Left lung (tissue), 10 donors: ENCODE data around the gene CFAP251. TPM values are rescaled to one million over a fixed set of nuclear protein-coding genes. Genes with fewer than 3 reads are reported as not detected.
A peak's percentile ranks its signal among the peaks of the same experiment; 100 is the strongest.

Source experiments
- ATAC-seq: fragments of 200-7000 bp; cut with Tn5 transposase; one replicate; pipeline ENCODE4 v1.9.1; 2020; ENCODE audit warnings: moderate library complexity
- DNase-seq, 4 donors: peaks; one replicate each; pipeline ENCODE4 v3.0.0-alpha.2; 2013 to 2020
- H3K27ac ChIP-seq, 2 donors: fragments of 200-600 bp; sonication (generic) in 1 of 2; one replicate each; pipeline versions ENCODE4 v1.5.0 to v1.8.0; 2020 to 2021
- H3K27me3 ChIP-seq, 2 donors: fragments of 200-600 bp; sonication (generic) in 1 of 2; one replicate each; pipeline versions ENCODE4 v1.5.0 to v1.8.0; 2020 to 2021
- H3K36me3 ChIP-seq, 2 donors: fragments of 200-600 bp; sonication (generic) in 1 of 2; one replicate each; pipeline versions ENCODE4 v1.5.0 to v1.8.0; 2020 to 2021
- H3K4me1 ChIP-seq, 2 donors: fragments of 200-600 bp; one replicate each; pipeline ENCODE4 v1.8.0; 2021
- H3K4me3 ChIP-seq, 2 donors: fragments of 200-600 bp; sonication (generic) in 1 of 2; one replicate each; pipeline versions ENCODE4 v1.5.0 to v1.8.0; 2020 to 2021; ENCODE audit warnings: mild to moderate bottlenecking in 1 of 2
- H3K9me3 ChIP-seq, 2 donors: fragments of 200-600 bp; sonication (generic) in 1 of 2; one replicate each; pipeline versions ENCODE4 v1.5.0 to v1.8.0; 2020 to 2021
- intact Hi-C, 2 donors: fragments of 100-400 bp; cut with DNase I; formaldehyde crosslinking; loops; one replicate each; pipeline versions ENCODE4 v1.11.2 to v1.14.2; 2022
- polyA plus RNA-seq, 6 donors: library from polyadenylated mRNA; unstranded; fragments of 120-200 nt; gene quantifications; one replicate each; pipeline ENCODE4 v1.2.1, GENCODE V29; 2013; ENCODE audit not compliant: insufficient read length in 6 of 6
- total RNA-seq, 2 donors: library from RNA; stranded (reverse); fragmentation: NEBNext Ultra II Directional; extraction: Animal tissue kit (Norgen Biotek cat#: 25700); gene quantifications; one replicate each; pipeline ENCODE4 v1.2.1, GENCODE V29; 2021
- TF ChIP-seq, protein P1 (sequence below), 2 donors: fragments of 200-600 bp; sonication (generic) in 1 of 2; IDR thresholded peaks; one replicate each; pipeline versions ENCODE4 v1.5.0 to v1.8.0; 2021; ENCODE audit warnings: antibody characterized with exemption in 2 of 2
- donor health status: DM: no; HTN: yes; CAD: no.
- donor health status: DM: no; HTN: no; CAD: no.

Gene CFAP251
- total and polyA plus RNA-seq, 8 donors, result 3.9 to 13.3 (median 9.4) TPM

DNA sequence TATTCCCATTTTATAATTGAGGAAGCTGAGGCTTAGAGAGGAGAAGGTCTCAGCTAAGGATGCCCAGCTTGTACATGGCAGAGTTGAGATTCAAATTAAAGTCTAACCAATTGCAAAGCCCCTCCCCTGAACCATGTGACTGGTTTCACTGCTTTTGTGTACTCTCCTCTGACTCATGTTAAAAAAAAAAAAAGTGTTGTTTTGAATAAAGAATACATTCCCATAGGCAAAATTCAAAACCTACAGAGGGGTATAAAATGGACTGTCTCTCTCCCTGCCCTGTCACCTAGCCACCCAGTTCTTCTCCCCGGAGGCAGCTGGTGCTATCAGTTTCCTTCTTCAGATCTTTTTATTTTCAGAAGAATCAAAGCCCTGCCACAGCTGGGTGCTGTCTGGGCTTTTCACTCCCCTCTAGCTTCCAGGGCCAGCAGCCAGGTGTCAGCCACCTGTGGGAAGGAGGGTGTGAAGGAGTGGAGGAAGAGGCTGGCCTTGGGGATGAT lies 24.4 kb upstream of the CFAP251 start:
- intact Hi-C loops, result no loop called here
- no peak overlapping the region for H3K4me3 ChIP-seq
- H3K27ac ChIP-seq, result peak overlapping the region in 1 of 2 donors; percentile 36
- peaks cover 19 to 37% of the 10 kb centered on the region in 2 donors for H3K4me1 ChIP-seq
- no peak for DNase-seq
- no peaks in the 10 kb centered on the region for H3K27me3 ChIP-seq
- TF ChIP-seq, protein P1, sequence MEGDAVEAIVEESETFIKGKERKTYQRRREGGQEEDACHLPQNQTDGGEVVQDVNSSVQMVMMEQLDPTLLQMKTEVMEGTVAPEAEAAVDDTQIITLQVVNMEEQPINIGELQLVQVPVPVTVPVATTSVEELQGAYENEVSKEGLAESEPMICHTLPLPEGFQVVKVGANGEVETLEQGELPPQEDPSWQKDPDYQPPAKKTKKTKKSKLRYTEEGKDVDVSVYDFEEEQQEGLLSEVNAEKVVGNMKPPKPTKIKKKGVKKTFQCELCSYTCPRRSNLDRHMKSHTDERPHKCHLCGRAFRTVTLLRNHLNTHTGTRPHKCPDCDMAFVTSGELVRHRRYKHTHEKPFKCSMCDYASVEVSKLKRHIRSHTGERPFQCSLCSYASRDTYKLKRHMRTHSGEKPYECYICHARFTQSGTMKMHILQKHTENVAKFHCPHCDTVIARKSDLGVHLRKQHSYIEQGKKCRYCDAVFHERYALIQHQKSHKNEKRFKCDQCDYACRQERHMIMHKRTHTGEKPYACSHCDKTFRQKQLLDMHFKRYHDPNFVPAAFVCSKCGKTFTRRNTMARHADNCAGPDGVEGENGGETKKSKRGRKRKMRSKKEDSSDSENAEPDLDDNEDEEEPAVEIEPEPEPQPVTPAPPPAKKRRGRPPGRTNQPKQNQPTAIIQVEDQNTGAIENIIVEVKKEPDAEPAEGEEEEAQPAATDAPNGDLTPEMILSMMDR (IDR thresholded peaks at IDR 0.05), result no peak
- no peaks in the 10 kb centered on the region for H3K9me3 ChIP-seq
- ATAC-seq, result peak; percentile 67
- H3K36me3 ChIP-seq, result peaks cover 0 to 52% of the 10 kb centered on the region in 2 donors

DNA sequence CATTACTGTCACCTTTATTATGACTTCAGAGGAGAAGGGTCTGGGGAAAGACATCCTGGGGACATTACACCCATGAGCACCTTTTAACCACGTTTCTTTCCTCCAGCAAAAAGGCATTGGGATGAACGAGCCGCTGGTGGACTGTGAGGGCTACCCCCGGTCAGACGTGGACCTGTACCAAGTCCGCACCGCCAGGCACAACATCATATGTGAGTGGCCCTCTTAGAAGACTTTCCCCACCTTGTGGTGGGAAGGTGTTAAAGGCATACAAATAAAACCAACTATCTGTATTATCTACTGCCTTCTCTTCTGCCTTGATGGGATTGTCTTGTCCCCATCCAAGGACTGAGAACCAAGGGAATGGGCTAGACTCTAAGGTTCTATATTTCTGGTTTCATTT lies 23.8 kb upstream of the CFAP251 start:
- ATAC-seq (no peak), DNase-seq (no peak)
- TF ChIP-seq, protein P1 (IDR thresholded peaks at IDR 0.05), result no peak
- H3K4me1 ChIP-seq, result peaks cover 16 to 34% of the 10 kb centered on the region in 2 donors
- H3K27me3 ChIP-seq, result no peaks in the 10 kb centered on the region
- H3K9me3 ChIP-seq, result no peaks in the 10 kb centered on the region
- intact Hi-C loops, result no loop called here
- no peak overlapping the region for H3K27ac ChIP-seq
- peaks cover 0 to 59% of the 10 kb centered on the region in 2 donors for H3K36me3 ChIP-seq
- no peak overlapping the region for H3K4me3 ChIP-seq

DNA sequence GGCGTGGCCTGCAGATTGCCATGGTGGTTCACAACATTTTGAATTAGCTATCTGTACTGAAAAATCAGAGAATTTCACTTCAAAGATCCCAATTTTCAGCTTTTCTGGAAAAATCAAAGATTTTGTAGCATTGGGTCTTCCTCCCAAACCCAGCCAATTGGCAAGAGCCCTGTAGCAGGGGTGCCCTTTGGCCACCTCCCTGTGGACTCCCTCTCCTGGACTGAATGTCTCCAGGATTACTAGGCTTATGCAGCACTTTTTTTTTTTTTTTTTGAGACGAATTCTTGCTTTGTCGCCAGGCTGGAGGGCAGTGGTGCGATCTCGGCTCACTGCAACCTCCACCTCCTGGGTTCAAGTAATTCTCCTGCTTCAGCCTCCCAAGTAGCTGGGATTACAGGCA lies 20.1 kb upstream of the CFAP251 start:
- intact Hi-C loops, result no loop called here
- no peaks in the 10 kb centered on the region for H3K27me3 ChIP-seq
- H3K27ac ChIP-seq, result no peak overlapping the region
- no peak for ATAC-seq
- no peaks in the 10 kb centered on the region for H3K9me3 ChIP-seq
- peaks cover 0 to 90% of the 10 kb centered on the region in 2 donors for H3K36me3 ChIP-seq
- no peak overlapping the region for H3K4me3 ChIP-seq
- H3K4me1 ChIP-seq, result peaks cover 7 to 14% of the 10 kb centered on the region in 2 donors
- no peak for DNase-seq
- TF ChIP-seq, protein P1 (IDR thresholded peaks at IDR 0.05), result no peak

DNA sequence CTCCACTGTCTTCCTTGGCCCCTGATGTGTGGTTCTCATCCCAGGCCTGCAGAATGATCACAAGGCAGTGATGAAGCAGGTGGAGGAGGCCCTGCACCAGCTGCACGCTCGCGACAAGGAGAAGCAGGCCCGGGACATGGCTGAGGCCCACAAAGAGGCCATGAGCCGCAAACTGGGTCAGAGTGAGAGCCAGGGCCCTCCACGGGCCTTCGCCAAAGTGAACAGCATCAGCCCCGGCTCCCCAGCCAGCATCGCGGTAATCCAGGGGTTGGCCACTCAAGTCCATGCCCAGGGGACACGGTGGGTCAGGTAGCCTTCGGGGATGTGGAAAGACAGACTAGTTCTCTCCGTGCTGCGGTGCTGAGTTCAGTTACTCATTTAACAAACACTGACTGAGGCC lies 18.8 kb upstream of the CFAP251 start:
- DNase-seq (no peak), ATAC-seq (no peak)
- H3K4me1 ChIP-seq, result peaks cover 0 to under 1% of the 10 kb centered on the region in 2 donors
- H3K27ac ChIP-seq, result no peak overlapping the region
- H3K27me3 ChIP-seq, result no peaks in the 10 kb centered on the region
- intact Hi-C loops, result no loop called here
- TF ChIP-seq, protein P1 (IDR thresholded peaks at IDR 0.05), result no peak
- H3K4me3 ChIP-seq, result no peak overlapping the region
- H3K9me3 ChIP-seq, result no peaks in the 10 kb centered on the region
- peaks cover 0 to 99% of the 10 kb centered on the region in 2 donors for H3K36me3 ChIP-seq

DNA sequence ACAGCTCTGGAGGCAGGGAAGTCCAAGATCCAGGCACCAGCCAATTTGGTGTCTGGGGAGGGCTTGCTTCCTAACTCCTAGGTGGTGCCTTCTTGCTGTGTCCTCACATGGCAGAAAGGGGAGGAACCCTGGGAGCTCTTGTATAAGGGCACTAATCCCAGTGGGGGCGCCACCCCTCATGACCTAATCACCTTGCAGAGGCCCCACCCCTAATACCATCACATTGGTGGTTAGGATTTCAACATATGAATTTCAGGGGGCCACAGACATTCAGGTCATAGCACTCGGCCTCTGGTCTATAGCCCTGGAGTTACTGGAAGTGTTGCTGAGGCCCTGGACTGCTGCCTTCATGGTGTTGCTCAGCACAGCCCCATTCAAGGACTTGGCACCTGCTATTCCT lies 15.2 kb upstream of the CFAP251 start:
- DNase-seq, result no peak
- intact Hi-C loops, result no loop called here
- TF ChIP-seq, protein P1 (IDR thresholded peaks at IDR 0.05), result no peak

More for the DNA sequence above, 15.2 kb upstream of the CFAP251 start:
- peaks cover 5 to 100% of the 10 kb centered on the region in 2 donors for H3K36me3 ChIP-seq
- ATAC-seq, result no peak
- H3K27me3 ChIP-seq, result no peaks in the 10 kb centered on the region
- no peaks in the 10 kb centered on the region for H3K4me1 ChIP-seq
- H3K4me3 ChIP-seq, result no peak overlapping the region
- no peak overlapping the region for H3K27ac ChIP-seq
- no peaks in the 10 kb centered on the region for H3K9me3 ChIP-seq
